SK-N-MC (cell line): ENCODE results near the gene TIMM29.

Source experiments
- EZH2 ChIP-seq: fragments of 200-600 bp; sonication (generic); IDR thresholded peaks from one replicate; pipeline ENCODE4 v1.6.1; 2017; ENCODE audit warnings: antibody characterized with exemption
- FOXP2 ChIP-seq: optimal IDR thresholded peaks from 2 replicates; pipeline ENCODE3; 2011; ENCODE audit warnings: mild to moderate bottlenecking, moderate library complexity; ENCODE audit not compliant: insufficient read depth; ENCODE audit errors: extremely low read length, control extremely low read depth
- POLR2AphosphoS5 ChIP-seq: IDR thresholded peaks from 2 replicates; pipeline ENCODE4 v1.6.1; 2012; ENCODE audit warnings: mild to moderate bottlenecking, low read depth, low read length, borderline replicate concordance

GRCh38 chr19:10894911-10895213, 33.7 kb upstream of the TIMM29 start:
- no peak for TF ChIP-seq EZH2
- no peak for TF ChIP-seq POLR2AphosphoS5
- no peak for TF ChIP-seq FOXP2
